Fibroblast of skin of scalp (primary cell): ENCODE results near the gene RCAN2. TPM values are rescaled to one million over a fixed set of nuclear protein-coding genes. Genes with fewer than 3 reads are reported as not detected.

ENCODE experiments used
- DNase-seq: peaks from one replicate; pipeline ENCODE4 v3.0.0-alpha.2; 2013
- polyA plus RNA-seq, 2 experiments: library from polyadenylated mRNA; unstranded; fragments of 120-200 nt; gene quantifications; one replicate each; pipeline ENCODE4 v1.2.1, GENCODE V29; 2013; ENCODE audit not compliant: insufficient read length in 2 of 2

Gene RCAN2
- polyA plus RNA-seq (2013, experiment 1 of 2; ENCODE audit: insufficient read length) = 1.2 TPM
- 1.7 TPM for polyA plus RNA-seq (2013, experiment 2 of 2; ENCODE audit: insufficient read length)

GRCh38 chr6:46491201-46491627 lies at the start of gene RCAN2:
RCAN2 (minus strand) TSS chr6:46491449.
- DNase-seq = peak; percentile 31

GRCh38 chr6:46539866-46540265 lies 48.6 kb upstream of the RCAN2 start:
- no peak for DNase-seq

DNA sequence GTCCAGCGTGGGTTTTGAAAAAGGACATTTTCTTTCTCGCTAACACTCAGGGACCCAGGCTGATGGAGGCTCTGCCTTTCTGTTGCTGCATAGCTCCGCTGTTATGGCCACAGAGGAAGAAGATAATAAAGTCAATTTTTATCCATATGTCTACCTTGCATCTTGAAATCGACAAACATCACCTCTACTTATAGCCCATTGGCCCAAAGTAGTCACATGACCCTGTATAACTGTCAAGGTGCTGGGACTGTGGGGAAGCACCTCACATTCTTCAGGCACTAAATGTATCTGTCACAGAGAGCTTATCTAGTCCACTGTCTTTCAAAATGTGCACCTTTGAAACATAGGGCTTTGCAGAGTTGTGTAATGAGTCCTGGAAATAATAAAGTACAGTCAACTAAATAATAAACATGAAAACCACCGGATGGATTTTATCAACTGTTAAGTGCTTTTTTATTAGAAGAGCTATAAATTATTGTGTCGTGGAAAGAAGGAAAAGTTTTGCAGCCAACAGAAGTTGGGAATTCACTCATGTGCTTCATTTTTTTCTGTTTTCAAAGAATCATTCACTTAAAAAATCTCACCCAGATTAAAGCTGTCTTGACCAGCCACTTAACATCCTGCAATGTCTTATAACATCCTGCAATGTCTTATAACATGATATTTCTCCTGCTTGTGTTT lies 47.7 kb upstream of the RCAN2 start:
- no peak for DNase-seq

- DNase-seq = peak; percentile 2
Measured at GRCh38 chr6:46530896-46531295, 39.6 kb upstream of the RCAN2 start.

- peak; percentile 38 for DNase-seq
Measured at GRCh38 chr6:46528961-46529750, 37.9 kb upstream of the RCAN2 start.

GRCh38 chr6:46526607-46527006 lies 35.4 kb upstream of the RCAN2 start:
- no peak for DNase-seq

GRCh38 chr6:46525583-46525982 lies 34.3 kb upstream of the RCAN2 start:
- no peak for DNase-seq

GRCh38 chr6:46521464-46521971 lies 30.3 kb upstream of the RCAN2 start:
- DNase-seq = peak; percentile 57

GRCh38 chr6:46517202-46517601 lies 26.0 kb upstream of the RCAN2 start:
- DNase-seq = no peak

- DNase-seq = no peak
Measured at GRCh38 chr6:46513533-46513932, 22.3 kb upstream of the RCAN2 start.

DNA sequence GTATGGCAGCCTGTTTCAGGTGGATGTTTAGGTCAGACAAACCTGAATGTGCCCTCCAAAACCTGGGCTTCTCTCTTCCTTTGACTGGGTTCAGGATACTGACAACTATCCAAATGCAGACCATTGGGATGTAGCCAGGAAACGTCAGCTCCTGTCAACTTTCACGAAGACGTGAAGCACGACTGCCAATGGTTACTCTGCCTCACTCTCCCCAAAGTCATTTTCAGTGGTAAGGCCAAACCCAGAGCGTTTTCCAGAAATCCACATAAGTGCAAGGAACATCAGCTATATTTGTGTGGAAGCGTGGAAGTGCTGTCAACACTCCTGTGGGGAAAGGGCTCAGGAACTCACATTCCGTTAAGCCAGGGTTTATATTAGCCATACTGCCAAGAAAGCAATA lies 20.1 kb upstream of the RCAN2 start:
- no peak for DNase-seq

GRCh38 chr6:46510651-46511050 lies 19.4 kb upstream of the RCAN2 start:
- peak; percentile 87 for DNase-seq

DNA sequence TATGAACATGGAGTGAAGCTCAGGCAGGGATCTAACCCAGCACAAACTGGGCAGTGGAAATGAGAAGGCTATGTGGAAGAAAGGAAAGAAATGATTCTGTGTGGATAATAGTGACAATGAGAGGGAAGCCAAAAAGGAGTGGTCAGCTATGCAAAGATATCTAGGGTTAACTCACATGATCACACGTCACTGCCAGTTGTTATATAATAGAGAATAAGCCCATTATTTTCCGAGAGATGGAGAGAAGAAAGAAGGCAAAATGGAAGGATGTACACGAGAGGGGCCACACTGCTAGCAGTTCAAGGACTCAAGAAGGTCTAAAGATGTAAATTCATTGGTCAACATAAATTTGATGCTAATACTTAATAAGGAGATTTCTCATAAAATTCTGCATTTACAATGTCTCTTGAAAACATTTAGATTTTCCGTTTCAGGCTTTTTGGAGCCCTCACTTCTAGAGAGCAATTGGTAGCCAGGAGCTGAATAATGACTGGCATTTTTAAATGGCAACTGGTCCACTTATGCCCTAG lies 18.8 kb upstream of the RCAN2 start:
- no peak for DNase-seq

DNA sequence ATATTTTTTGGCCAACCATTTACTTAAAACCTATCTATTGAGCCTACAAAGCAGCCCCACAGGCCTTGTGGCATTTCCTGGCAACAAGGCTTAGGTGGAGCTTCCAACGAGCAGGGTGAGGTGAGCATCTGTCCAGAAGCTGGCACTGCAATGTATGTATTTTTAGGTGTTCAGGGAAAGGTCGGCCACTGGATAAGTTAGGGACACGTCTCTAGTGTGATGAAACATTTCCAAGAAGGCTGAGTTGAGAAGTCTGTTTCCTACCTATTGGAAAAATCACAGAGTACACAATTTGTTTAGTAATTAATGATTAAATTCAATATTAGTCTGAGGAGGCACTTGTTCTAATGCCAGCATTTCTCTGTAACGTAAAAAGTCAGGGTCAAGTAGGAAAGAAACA lies 17.8 kb upstream of the RCAN2 start:
- no peak for DNase-seq

GRCh38 chr6:46507426-46507825 lies 16.2 kb upstream of the RCAN2 start:
- DNase-seq = no peak

DNA sequence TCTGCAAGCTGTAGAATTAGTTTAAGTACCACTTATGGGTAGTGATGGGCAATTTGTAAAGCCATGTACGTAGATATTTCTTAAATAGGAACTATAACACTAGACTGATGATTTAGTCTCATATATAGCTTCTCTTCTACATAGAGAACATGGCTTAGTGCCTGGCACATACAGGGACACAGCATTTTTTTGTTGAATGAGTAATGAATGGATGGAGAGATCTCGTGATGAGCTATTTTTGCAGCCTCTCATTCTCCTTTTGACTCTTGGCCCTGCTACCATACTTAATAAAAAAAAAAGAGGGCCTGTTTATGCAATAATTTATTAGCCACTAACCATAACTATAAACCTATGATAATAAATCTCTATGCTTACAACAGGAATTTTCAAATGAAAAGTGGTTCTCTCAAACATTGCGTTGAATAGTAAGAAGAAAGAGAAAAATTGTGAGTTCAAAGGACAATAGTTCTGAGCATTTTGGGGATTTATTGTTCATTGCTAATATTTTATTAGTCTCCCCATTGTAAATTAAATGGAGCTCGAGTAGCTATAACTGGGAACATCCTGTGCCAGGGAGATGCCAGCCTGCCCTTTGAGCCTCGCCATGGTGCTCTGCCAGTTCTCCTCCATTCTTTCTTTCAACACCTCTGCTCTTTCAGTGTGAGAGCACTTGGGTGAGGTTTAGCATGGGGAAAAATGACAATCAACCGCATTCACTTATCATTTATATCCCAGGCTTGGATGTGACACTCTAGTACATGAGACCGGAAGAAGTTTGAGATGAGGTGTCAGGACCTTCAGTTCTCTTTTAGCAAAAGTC lies 14.7 kb upstream of the RCAN2 start:
- DNase-seq = no peak

GRCh38 chr6:46504242-46504641 lies 13.0 kb upstream of the RCAN2 start:
- DNase-seq = no peak

DNA sequence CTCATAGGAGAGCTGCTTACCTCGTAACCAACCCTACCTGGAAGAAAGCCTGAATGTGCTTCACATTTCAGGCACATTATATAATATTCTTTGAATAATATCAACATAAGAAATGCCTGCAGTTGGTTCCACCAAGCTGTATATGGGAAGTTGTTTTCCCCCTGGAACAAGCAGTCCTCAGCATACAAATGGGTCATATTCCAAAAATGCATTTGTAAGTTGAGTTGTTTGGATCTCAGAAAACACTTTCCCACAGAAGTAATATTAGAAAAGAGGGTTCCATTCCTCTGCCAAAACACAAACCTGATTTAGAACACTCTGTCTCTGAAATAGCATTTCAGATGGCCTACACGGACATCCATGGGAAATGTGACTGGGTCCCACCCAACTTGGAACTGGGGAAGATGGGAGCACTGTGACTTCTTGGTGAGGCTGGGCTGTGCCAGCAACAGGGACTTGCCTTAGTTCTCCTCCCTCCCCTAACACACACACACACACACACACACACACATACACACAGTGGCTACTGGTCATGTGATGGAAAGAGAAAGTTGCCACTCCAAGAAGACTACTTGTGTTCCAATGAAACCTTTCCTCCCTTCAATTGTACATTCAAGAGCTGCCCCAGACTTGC lies 11.4 kb upstream of the RCAN2 start:
- no peak for DNase-seq

GRCh38 chr6:46501136-46502089 lies 10.2 kb upstream of the RCAN2 start:
- DNase-seq = no peak

GRCh38 chr6:46500382-46500781 lies 9.1 kb upstream of the RCAN2 start:
- no peak for DNase-seq
